CD4-positive, alpha-beta T cell treated with Interleukin-6 at 100 ng/mL for 8 hours (primary cell): ENCODE results near the gene SLC22A14.

Experiments
- DNase-seq: peaks from one replicate; pipeline ENCODE4 v3.0.0-alpha.2; 2020; ENCODE audit warnings: mixed read lengths, low spot score

SLC22A14 gene

GRCh38 chr3:38345879-38346586, 63.9 kb downstream of the SLC22A14 start:
- no peak for DNase-seq

GRCh38 chr3:38346587-38347410, 64.7 kb downstream of the SLC22A14 start, which contains the start of gene XYLB:
Gene XYLB, plus strand, starts transcription at chr3:38346785. Its CDS starts 84 bp downstream, at chr3:38346869.
- peak; percentile 66 for DNase-seq

GRCh38 chr3:38347421-38348200, 65.5 kb downstream of the SLC22A14 start:
- no peak for DNase-seq

GRCh38 chr3:38348903-38349302, 66.8 kb downstream of the SLC22A14 start:
- DNase-seq = no peak

- no peak for DNase-seq
Measured at GRCh38 chr3:38349684-38350359, 67.7 kb downstream of the SLC22A14 start.

GRCh38 chr3:38353151-38353550, 71.1 kb downstream of the SLC22A14 start:
- no peak for DNase-seq

GRCh38 chr3:38354588-38355330, 72.7 kb downstream of the SLC22A14 start:
- no peak for DNase-seq

GRCh38 chr3:38359038-38359437, 76.9 kb downstream of the SLC22A14 start:
- DNase-seq = no peak

GRCh38 chr3:38360345-38360744, 78.3 kb downstream of the SLC22A14 start:
- no peak for DNase-seq

GRCh38 chr3:38361496-38361895, 79.4 kb downstream of the SLC22A14 start:
- DNase-seq = no peak

GRCh38 chr3:38362825-38363224, 80.7 kb downstream of the SLC22A14 start:
- no peak for DNase-seq

GRCh38 chr3:38364721-38365400, 82.8 kb downstream of the SLC22A14 start:
- no peak for DNase-seq

- no peak for DNase-seq
Measured at GRCh38 chr3:38365469-38366062, 83.5 kb downstream of the SLC22A14 start.

GRCh38 chr3:38366082-38366481, 84.0 kb downstream of the SLC22A14 start:
- DNase-seq = no peak

- DNase-seq = no peak
Measured at GRCh38 chr3:38367779-38368178, 85.7 kb downstream of the SLC22A14 start.
